Measurements from ENCODE around the gene DTX3L. TPM values are rescaled to one million over a fixed set of nuclear protein-coding genes. Genes with fewer than 3 reads are reported as not detected.

The DTX3L gene
- total and polyA plus RNA-seq, 9 of the 15 experiments (the other 6 are each of a cell fraction or from before 2014, with no cell fraction given) = 2.3 to 6.5 (median 3.0) TPM

DNA sequence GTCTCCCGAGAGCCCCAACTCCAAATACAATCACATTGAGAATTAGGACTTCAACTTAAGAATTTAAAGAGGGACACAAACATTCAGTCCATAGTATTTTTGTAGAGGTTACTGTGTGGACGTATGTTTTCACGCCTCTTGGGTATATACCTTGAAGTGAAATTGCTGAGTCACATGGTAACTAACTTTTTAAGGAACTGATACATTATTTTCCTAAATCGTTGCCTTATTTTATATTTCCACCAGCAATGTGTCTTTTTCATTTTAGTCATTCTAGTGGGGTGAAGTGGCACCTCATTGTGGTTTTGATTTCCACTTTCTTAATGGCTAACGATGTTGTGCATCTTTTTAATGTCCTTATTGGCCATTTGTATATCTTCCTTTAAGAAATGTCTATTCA lies 25.2 kb downstream of the DTX3L start:
- no TSS peak for BruUV-seq (replicated peaks)
- intact Hi-C loops (cut with micrococcal nuclease) (no loop called here), in situ Hi-C loops (cut with MboI) (no loop called here)
- Histone ChIP-seq H3K4me2 (ENCODE audit: insufficient read depth, low read length) (no peak overlapping the region), H2AFZ (ENCODE audit: low read depth, low read length) (peak overlapping the region; percentile 49), H3K27me3 (ENCODE audit: control insufficient read depth in 2 of 2, insufficient read depth in 2 of 2, low read length in 2 of 2) (no peaks in the 10 kb centered on the region), H3K9me3 (replicated peaks; ENCODE audit: control insufficient read depth, insufficient read depth, low read depth, low read length) (no peaks in the 10 kb centered on the region), H3K4me3 (no peak overlapping the region), H3K9ac (ENCODE audit: insufficient read depth in 1 of 2, low read depth in 2 of 2, low read length in 2 of 2) (no peak overlapping the region), H3K36me3 (ENCODE audit: control insufficient read depth, insufficient read depth, low read length) (no peaks in the 10 kb centered on the region), H3K4me1 (replicated peaks in 1 of 2; ENCODE audit: control insufficient read depth in 2 of 2, insufficient read depth in 2 of 2, low read length in 2 of 2) (no peaks in the 10 kb centered on the region), H3K79me2 (ENCODE audit: control insufficient read depth, insufficient read depth, low read length) (no peaks in the 10 kb centered on the region), H3K27ac (ENCODE audit: extremely low read depth, low read depth, low read length) (no peak overlapping the region), H3K9me1 (ENCODE audit: control insufficient read depth, insufficient read depth, low read length) (no peaks in the 10 kb centered on the region), H4K20me1 (replicated peaks; ENCODE audit: control insufficient read depth, insufficient read depth, low read length) (no peaks in the 10 kb centered on the region)
- WGBS (ENCODE audit: insufficient coverage, low coverage, missing lambda C conversion rate) = 20% methylated on average over 4 of the region's 5 CpGs
- ChIA-PET CTCF (ENCODE audit: low intra/inter-chr PET ratio) (no interaction called here), POLR2A (no interaction called here)
- ATAC-seq = no peak
- TF ChIP-seq NFE2 (IDR thresholded peaks at IDR 0.05; ENCODE audit: low read depth) (peak; percentile 82), ZNF316 (IDR thresholded peaks at IDR 0.05) (peak; percentile 87), CHCHD3 (CRISPR knock-in tag; IDR thresholded peaks at IDR 0.05) (no peak), ZNF586 (CRISPR knock-in tag; conservative IDR thresholded peaks at IDR 0.05) (no peak), ASH1L (IDR thresholded peaks at IDR 0.05; ENCODE audit: borderline replicate concordance, low read depth, partially characterized antibody) (no peak), HDAC6 (IDR thresholded peaks at IDR 0.05; ENCODE audit: low read depth, low read length) (no peak), MAFF (IDR thresholded peaks at IDR 0.05; ENCODE audit: low read length) (peak; percentile 73), POLR2A (conservative IDR thresholded peaks at IDR 0.05) (no peak), PHTF2 (CRISPR knock-in tag; IDR thresholded peaks at IDR 0.05) (no peak), C11orf30 (IDR thresholded peaks at IDR 0.05; ENCODE audit: low read depth) (peak; percentile 71), KLF10 (CRISPR knock-in tag; IDR thresholded peaks at IDR 0.05) (no peak), NFE2L1 (tag; IDR thresholded peaks at IDR 0.05; ENCODE audit: borderline replicate concordance, low read depth) (peak; percentile 62), MAFG (tag; conservative IDR thresholded peaks at IDR 0.05) (peak; percentile 82), MAFK (IDR thresholded peaks at IDR 0.05; ENCODE audit: low read length) (peak; percentile 46; the same call in 1 of the 2 replicates)
- TF ChIP-seq, protein P1, sequence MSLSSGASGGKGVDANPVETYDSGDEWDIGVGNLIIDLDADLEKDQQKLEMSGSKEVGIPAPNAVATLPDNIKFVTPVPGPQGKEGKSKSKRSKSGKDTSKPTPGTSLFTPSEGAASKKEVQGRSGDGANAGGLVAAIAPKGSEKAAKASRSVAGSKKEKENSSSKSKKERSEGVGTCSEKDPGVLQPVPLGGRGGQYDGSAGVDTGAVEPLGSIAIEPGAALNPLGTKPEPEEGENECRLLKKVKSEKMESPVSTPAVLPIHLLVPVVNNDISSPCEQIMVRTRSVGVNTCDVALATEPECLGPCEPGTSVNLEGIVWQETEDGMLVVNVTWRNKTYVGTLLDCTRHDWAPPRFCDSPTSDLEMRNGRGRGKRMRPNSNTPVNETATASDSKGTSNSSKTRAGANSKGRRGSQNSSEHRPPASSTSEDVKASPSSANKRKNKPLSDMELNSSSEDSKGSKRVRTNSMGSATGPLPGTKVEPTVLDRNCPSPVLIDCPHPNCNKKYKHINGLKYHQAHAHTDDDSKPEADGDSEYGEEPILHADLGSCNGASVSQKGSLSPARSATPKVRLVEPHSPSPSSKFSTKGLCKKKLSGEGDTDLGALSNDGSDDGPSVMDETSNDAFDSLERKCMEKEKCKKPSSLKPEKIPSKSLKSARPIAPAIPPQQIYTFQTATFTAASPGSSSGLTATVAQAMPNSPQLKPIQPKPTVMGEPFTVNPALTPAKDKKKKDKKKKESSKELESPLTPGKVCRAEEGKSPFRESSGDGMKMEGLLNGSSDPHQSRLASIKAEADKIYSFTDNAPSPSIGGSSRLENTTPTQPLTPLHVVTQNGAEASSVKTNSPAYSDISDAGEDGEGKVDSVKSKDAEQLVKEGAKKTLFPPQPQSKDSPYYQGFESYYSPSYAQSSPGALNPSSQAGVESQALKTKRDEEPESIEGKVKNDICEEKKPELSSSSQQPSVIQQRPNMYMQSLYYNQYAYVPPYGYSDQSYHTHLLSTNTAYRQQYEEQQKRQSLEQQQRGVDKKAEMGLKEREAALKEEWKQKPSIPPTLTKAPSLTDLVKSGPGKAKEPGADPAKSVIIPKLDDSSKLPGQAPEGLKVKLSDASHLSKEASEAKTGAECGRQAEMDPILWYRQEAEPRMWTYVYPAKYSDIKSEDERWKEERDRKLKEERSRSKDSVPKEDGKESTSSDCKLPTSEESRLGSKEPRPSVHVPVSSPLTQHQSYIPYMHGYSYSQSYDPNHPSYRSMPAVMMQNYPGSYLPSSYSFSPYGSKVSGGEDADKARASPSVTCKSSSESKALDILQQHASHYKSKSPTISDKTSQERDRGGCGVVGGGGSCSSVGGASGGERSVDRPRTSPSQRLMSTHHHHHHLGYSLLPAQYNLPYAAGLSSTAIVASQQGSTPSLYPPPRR (CRISPR knock-in tag; IDR thresholded peaks at IDR 0.05; ENCODE audit: borderline replicate concordance) = no peak
- no peak for FAIRE-seq
- no peak for DNase-seq (ENCODE audit: extremely low read depth in 1 of 4, low spot score in 3 of 4)

Measured in K562 (cell line).